Kidney tubule cell (primary cell): ENCODE results near the gene GINS2.

Experiments used
- DNase-seq: peaks from one replicate; pipeline ENCODE4 v3.0.0-alpha.2; 2018; ENCODE audit warnings: low spot score

Gene GINS2

DNA sequence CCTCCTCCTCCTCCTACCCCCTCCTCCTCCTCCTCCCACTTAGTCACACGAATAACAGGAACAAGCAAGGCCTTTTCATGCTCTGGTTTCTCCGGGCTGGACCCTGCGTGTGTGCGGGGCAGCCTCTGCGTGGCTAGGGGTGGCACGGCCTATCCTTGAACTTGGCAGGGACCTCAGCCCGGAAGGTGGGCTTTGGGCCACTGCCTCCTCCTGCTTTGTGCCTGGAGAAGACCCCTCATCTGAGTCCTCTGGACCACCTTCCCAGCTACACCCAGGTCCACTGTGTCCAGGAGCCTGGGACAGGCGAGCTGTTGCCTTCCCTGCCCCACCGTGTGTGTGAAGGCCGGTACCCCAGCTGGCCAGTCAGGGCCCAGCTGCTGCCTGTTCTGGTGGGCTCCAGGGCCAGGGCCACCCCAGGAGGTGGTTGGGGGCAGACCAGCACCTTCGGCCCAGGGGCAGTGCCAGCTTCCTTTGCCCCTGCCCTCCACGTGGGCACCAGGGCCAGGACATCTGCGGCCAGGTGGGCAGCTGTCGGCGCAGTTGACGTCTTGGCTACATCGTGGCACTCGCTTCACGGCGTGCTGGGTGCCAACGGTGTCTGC lies 35.4 kb downstream of the GINS2 start:
- no peak for DNase-seq

DNA sequence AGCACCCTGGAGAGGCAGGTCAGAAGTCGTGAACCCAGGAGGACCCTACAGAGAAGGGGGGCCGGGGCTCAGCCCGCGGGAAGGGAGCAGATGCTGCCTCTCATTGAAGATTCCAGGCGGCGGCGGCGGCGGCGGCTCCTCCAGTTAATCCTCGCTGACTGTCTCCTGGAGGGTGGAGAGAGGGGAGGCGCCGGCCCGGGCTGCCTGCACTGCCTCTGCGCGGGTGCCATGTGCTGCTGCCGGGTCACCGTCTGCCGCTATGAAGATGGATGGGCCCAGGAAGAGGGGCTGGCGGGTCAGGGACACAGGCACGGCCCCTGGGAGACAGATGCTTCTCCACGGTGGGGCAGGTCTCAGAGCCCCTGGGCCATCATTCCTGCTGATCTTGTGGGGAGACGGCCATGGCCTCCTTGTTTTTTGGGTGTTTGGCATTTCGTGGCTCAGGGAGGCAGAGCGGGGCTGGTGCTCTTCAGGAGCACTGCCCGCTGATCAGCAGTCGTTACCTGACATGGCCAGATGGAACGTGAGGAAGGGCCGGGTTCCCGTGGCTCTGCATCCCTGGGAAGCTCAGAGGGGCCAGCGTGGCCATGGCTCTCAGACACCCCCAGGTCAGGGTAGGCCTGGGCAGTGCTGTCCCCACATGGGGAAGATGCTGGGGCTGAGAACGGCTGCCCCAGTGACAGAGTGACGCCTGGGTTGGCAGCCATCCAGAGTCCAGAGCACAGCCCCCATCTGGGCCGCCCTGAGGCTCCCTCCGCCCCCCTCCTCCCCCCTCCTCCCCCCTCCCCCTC lies 36.1 kb downstream of the GINS2 start:
- DNase-seq: peak; percentile 61

DNA sequence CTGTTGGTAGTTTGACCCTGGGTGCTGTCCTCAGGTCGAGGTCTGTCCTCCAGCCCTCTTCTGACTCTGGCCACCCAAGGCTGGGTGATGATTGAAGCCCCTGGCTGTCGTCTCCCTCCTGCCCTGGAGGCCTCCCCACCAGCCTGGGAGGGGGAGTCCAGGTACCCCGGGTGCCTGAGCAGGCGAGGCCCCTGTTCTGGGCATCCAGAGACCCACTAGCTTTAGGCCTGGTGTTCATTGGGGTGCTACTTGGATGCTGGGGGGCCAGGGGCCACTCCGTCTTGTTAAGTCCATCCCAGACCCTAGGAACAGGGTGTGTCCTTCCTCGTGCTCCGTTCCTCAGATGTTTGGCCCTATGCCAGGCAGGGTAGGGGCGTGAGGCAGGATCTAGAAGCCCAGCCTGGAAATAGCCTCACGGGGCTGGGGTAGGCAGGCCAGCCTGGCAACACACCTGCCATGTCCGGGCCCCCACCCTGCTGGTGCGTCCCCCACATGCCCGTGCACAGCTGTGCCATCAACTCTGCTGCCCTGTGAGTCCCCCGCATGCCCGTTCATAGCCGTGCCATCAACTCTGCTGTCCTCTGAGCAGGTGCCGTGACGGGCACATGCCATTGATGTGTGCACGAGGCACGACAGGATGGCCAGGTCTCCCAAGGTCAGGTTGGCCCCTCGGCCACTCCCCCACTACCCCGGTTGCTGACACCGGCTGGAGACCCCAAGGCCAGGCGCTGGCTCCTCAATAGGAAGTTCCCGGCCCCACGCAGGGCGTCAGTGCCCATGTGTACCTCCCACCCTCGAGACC lies 36.9 kb downstream of the GINS2 start:
- no peak for DNase-seq

DNA sequence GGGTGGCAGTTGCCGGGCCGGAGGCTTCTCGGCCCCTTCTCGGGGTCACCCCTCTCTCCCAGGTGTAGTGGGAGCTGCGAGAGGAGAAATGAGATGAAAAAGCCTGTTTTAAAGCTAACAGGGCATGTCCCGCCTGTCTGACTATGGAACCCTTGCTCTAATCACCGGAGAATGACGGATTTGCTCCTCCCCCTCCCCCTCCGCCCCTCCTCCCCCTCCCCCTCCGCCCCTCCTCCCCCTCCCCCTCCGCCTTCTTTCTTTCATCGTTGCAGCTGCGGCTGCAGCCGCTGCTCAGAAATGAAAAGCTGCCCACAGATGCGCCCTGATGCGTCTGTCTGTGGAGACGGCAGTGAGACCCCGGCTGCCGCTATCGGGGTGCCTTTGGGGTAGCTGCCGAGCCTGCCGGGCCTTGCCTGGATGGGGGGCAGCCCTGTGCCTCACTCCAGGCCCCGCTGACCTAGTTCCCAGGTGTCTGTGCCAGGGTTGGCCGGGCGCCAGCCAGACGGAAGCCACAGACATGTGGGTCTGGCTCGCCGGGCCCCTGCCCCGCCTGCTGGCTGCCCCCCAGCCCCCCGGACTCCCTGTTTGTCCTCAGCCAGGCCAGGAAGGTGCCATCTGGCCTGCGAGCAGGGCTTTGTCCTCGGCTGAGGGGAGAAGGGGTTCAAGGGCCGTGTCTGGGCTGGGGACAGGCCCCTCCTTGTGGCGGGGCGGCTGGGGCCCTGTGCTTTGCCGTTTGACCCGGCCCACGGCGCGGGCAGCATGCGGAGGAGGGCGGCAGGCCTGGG lies 37.7 kb downstream of the GINS2 start:
- DNase-seq: peak; percentile 30

DNA sequence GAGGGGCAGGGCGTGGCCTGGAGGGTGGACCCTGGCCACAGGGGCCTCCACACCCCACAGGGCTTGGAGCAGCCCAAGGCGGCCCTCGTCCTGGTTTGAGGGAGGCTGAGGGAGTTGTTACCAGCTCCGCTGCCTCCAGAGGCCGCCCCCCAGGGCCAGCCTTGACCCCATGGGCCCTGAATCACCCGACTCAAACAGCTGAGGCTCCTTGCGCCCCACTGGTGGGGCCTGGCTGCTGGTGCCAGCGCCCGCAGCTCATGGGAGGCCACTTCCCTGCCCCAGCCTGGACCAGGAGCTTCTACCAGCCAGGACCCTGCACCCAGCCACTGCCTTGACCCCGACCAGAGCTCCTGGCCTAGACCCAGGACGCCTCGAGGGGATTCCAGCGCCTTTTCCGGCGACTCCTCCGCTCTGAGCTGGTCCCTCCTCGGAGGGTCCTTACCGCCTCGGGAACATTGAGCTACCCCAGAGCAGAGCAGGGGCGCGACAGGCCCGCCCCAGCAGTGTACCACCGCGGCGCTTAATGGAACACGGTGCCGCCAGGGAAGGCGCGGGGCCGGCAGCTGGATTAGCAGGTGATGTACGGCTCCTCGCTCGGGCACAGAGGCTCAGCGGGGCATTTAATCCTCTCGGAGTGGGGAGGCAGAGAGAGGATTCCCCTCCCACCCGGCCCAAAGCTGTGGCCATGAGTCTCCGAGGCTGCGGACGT lies 38.5 kb downstream of the GINS2 start:
- DNase-seq: no peak

DNA sequence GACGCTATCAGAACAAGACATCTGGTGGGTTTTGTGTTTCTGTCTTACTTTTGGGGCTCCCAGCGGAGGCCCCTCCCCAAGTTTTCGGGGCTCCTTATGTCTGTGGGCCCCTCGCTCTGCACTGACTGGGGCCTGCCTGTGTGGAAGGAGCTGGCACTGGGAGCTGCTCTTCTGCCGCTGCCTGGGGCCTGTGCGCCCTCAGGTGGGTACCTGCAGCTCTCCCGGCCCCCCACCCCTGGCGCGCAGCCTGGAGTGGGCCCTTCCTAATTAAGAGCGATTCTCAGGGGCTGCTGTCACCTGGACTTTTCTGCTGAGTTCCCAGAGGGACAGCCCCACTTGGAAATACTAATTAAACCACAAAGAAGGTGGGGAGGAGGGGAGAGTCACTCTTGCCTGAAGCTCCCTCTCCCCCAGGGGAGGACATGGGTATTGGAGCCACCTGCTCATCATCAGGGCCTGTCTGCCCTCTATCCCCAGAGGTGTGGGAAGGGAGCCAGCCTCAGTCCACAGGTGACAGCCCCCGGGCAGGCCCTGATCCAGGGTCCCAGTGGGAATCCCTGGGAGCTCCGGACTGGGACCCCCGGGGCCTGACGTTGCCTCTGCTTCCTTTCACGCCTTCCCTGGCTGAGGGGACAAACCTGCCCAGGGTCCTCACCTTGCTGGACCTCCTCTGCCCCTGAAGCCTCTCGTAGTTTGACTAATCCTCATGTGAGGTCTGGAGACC lies 39.2 kb downstream of the GINS2 start:
- no peak for DNase-seq

DNA sequence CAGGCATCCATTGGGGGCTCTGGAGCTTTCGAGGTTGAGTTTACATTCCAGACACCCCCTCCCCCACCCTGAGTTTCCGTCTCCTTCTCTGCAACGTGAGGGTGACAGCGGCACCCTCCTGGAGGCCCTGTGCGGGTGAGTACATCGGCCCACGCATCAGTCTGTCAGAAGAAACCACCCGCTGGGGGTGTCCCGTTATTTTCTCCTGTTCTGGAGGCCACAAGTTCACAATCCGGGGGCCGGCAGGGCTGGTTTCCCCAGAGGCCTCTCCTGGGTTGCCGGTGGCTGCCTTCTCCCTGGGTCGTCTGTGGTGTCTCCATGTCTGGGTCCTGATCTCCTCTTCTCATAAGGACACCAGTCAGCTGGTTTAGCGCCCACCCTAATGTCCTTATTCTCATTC lies 39.9 kb downstream of the GINS2 start:
- no peak for DNase-seq

DNA sequence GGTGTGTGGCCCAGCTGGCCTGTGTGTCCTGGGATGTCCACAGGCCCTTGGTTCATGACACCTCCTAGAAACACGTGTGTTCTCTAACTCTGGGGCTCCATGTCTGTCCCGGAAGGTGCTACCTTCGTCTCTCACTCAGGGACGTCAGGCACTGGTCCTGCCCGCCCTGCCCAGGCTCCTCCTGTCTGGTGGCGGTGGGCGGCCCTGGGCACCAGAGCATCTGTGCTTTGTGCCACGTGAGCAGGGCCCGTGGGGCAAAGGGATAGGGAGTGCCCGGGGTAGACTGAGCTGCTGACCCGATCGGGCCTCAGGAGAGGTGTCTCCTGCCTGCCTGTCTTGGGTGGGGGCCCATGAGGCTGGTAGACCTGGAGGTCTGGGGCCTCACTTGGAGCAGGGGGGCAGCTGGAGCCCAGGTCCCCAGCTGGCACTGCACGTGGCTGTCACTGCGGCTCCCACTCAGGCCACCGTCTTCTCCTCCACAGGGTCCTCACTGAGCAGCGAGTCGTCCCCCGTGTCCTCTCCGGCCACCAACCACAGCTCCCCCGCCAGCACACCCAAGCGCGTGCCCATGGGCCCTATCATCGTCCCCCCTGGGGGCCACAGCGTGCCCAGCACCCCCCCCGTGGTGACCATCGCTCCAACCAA lies 40.6 kb downstream of the GINS2 start:
- no peak for DNase-seq

DNA sequence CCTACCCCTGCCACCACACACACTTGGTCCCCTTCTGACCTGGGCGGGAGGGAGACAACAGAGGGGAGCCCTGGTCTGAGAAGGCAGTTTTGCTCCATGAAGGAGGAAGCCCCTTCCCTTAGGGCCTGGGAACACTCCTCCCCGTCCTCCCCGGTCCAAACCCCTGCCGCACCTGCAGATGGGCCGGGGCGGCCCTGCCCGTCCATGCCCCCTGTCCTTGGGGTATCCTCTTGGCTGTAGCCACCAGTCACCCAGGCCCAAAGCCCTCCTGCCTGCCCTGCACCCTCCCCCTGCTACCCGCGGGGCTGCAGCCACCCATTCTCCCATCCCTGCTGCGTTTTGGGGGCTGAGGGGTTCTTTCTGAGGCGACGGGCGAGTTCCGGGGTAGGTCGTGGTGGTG lies 41.8 kb downstream of the GINS2 start:
- DNase-seq: no peak

DNA sequence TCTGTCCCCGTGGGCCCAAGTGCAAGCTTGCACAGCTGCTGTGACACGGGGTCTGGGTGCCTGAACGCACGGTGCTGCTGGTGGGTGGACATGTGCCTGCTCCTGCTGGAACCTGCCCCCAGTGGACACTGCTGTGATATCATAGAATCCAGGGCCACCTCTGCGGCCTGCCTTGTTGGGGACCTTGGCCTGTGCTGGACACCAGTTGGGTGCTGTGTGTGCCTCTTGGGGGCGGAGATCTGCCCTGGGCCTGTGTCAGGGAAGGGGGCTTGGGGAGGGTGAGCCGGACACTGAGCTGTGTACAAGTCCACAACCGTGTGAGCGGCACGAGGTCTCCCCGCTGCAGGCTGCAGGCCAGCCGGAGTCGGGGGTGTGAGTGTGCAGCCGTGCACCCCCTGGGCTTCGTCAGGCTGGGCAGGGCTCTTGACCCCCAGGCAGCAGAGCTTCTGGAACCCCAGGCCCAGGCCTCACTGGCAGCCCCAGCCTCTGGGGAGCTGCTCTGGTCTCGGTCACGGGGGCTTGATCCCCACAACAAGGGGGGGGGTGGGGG lies 42.3 kb downstream of the GINS2 start:
- DNase-seq: no peak

DNA sequence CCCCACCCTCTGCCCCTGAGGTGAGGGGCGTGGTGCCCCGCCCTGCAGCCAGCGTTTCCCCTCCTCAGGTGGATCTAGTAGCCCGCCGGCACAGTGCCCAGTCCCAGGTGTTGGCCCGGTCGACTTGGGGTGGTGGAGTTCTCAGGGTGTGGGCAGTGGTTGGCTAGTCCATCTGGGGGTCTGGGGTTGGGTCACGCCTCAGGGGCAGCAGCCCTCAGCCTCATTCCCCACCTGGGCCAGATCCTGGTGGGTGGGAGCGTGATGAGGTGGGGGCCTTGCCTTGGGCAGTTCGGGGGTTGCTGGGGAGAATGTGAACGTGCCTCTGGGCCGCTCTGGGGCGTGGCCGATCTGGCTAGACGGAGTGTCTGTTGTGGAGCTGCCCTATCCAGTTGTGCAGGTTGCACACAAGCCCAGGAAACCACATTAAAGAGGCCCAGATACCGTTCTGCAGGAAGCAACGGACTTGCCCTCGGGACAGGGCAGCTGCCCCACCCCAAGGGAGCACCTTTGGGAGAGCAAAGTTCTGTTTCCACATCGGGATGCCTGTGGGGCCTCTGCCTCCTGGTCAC lies 43.6 kb downstream of the GINS2 start:
- DNase-seq: no peak

DNA sequence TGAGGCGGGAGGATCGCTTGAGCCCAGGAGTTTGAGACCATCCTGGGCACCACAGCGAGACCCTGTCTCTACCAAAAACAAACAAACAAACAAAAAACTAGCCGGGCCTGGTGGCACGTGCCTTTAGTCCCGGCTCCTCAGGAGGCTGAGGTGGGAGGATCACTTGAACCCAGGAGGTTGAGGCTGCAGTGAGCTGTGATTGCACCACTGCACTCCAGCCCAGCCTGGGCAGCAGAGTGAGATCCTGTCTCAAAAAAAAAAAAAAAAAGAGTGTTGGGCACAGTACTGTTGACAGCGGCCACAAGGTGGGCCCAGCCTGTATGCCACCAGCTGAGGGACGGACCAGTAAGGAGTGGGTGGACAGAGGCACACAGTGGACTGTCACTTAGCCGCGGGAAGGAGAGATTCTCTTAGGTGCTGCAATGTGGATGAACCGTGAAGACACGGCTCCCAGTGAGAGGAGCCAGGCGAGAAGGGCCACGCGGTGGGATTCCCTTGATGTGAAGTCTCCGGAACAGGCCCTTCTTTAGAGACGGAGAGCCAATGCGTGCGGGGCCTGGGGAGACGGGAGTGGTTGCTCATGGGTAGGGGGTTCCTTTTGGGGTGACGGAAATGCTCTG lies 44.6 kb downstream of the GINS2 start:
- DNase-seq: no peak

DNA sequence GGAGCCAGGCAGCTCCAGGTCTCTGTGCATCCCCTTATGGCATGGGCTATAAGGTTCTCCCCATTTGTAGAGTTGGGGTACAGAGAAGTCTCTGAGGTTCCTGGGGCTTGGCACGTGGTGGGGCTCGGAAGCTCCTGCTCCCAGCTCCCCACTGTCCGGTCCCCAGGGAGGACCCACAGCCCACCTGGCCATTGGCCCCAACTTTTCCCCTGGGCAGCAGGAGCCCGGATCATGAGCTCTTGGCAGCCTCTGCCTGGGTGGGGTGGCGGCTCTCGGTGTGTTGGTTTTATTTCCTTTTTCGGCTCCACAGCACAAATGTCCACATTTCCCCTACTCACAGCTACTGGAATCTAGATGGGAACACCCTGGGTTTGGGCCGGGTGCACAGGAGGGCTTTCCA lies 45.1 kb downstream of the GINS2 start:
- no peak for DNase-seq

DNA sequence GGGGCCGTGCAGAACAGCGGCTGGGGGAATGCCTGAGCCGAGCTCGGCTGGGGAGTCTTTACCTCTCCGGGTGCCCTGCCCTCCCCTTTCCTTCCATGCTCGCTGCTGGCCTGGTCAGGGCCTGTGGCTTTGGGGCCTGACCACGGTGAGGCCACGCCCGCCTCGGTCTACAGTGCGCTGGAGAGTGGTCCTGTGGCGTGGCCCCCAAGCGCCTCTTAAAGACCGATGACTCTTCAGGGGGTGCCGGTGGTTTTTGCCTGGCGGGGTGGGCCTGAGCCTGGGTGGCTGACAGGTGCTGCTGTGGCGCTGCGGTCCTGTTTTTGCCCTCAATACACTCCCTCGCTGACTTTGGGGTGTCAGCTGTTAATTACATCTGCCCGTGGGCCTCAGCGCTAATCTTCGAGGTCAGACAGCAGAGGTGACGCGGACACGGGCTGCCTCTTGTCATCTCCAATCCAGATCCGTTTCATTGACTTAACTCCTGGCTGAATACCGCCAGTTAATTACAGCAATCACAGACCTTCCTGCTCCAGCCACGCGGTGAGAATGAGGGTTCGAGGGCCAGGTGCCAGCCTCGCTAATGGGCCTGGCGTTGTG lies 45.9 kb downstream of the GINS2 start:
- no peak for DNase-seq

DNA sequence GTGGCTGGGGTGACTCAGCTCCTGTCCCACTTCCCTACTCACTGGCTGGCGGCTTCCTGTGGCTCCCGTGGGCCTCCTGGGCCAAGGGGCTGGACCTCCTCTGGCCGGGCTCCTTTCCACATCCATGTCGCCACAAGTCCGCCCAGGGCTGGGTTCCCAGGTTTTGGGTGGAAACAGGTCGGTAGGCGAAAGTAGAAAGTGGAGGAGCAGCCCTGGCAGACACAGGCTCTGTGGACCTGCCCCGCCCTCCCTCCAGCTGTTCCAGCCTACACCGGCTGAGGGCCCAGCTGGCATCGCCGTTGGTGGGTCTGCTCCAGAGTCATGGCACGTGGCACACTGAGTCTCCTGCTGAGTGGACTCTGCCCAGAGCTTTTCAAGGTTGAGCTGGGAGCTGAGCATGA lies 47.0 kb downstream of the GINS2 start:
- peak; percentile 44 for DNase-seq

DNA sequence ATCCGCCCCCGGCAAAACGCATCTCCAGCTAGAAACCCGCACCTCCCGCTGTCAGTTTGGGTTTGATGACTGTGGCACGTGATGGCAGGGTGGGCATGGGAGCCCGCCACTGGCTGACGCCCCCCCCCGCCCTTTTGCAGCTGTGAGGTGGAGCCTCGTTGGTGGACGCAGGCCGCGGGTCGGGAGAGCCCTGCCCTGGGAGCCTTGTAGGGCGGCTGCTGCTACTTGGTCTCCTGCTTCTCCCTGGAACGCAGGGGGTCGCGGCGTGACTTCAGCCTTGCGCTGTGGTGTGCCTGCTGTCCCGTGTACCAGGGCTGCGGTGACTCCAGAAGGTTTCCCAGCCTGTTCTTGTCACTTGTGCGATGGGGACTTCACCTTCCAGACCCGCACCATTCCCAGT lies 47.4 kb downstream of the GINS2 start:
- DNase-seq: no peak

DNA sequence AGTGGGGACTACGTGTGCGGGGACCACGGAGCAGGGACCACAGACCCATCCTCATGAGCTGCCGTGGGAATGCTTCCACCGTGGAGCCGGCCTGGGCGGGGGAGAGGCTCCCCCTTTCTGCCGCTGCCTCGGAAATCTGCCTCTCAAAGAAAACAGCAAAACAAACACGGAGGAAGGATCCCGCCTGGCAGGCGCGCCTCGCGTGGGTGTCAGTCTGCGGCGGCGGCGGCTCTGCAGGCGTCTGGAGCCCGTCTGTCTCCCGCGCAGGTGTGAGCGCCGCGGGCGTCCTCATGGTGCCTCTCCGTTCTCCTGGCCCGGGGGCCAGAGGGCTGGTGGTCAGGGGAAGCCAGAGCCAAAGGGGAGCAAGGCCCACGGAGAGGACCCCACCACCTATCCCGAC lies 48.2 kb downstream of the GINS2 start:
- no peak for DNase-seq

DNA sequence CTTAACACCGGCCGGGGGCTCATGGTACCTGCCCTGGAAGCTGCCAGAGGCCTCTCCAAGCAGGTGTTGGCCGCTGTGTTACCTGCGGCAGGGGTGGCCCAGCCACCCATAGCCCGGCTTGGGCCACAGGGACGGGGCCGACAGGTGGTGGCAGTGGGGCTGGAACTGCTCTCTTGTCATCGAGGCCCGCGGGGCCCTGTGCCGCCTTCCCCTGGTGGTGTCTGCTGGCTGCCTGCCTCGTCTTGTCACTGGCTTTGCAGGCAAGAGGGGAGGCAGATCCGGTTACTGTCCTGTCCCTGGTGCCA lies 48.5 kb downstream of the GINS2 start:
- no peak for DNase-seq
